ENCODE data around the gene WNT4.

WNT4 gene

DNA sequence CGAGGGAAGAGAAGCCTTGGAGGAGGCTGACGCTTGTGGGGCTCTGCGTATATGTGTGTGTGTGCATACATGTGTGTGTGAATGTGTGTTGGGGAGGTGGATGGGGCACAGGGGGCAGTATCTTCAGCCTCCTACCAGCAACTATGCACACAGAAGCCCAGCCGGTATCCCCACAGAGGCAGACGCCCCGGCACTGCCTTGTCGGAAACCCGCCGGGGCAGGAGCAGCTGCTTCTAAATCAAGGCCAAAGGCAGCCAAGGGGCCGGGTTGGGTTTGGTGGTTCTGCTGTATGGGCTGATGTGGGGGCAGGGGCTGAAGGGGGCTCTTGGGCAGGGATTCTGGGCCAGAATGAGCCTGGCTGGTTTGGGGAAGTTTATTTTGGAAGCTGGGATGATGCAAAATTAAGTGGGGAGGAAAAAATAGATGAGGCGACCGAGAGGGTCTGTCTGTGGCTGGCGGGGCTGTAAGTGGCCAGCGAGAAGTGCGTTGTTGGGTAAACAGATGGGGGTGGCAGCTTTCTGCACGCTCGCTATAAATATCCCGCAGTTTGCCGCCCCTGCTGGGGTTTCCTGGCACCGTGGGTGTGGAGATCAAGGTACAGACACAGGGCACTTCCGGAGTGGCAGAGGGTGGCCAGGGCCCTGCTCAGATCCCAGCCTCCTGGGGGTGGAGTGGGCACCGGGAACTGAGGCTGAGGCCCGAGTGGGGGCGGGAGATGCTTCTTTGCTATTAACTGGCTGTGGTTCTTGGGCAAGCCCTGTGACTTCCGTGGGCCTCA is 11.0 kb upstream of the WNT4 start:
- TF ChIP-seq, protein P1, sequence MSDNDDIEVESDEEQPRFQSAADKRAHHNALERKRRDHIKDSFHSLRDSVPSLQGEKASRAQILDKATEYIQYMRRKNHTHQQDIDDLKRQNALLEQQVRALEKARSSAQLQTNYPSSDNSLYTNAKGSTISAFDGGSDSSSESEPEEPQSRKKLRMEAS (IDR thresholded peaks at IDR 0.05; ENCODE audit: low read depth, low read length), result no peak
- TF ChIP-seq POLR2A (IDR thresholded peaks at IDR 0.05; ENCODE audit: extremely low read depth, insufficient read length) (no peak), MYC (IDR thresholded peaks at IDR 0.05; ENCODE audit: low read depth, low read length) (no peak)
- TF ChIP-seq, protein P2, sequence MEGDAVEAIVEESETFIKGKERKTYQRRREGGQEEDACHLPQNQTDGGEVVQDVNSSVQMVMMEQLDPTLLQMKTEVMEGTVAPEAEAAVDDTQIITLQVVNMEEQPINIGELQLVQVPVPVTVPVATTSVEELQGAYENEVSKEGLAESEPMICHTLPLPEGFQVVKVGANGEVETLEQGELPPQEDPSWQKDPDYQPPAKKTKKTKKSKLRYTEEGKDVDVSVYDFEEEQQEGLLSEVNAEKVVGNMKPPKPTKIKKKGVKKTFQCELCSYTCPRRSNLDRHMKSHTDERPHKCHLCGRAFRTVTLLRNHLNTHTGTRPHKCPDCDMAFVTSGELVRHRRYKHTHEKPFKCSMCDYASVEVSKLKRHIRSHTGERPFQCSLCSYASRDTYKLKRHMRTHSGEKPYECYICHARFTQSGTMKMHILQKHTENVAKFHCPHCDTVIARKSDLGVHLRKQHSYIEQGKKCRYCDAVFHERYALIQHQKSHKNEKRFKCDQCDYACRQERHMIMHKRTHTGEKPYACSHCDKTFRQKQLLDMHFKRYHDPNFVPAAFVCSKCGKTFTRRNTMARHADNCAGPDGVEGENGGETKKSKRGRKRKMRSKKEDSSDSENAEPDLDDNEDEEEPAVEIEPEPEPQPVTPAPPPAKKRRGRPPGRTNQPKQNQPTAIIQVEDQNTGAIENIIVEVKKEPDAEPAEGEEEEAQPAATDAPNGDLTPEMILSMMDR (IDR thresholded peaks at IDR 0.05; ENCODE audit: low read depth, low read length), result no peak
- DNase-seq (ENCODE audit: low read depth), result no peak
- H3K4me3 ChIP-seq (ENCODE audit: low read depth, low read length), result no peak overlapping the region

- DNase-seq (ENCODE audit: low read depth), result no peak
- TF ChIP-seq, protein P1 (IDR thresholded peaks at IDR 0.05; ENCODE audit: low read depth, low read length), result no peak
- TF ChIP-seq, protein P2 (IDR thresholded peaks at IDR 0.05; ENCODE audit: low read depth, low read length), result no peak
- TF ChIP-seq MYC (IDR thresholded peaks at IDR 0.05; ENCODE audit: low read depth, low read length) (no peak), POLR2A (IDR thresholded peaks at IDR 0.05; ENCODE audit: extremely low read depth, insufficient read length) (no peak)
- H3K4me3 ChIP-seq (ENCODE audit: low read depth, low read length), result no peak overlapping the region
These were observed 8.0 kb upstream of the WNT4 start for GRCh38 chr1:22150923-22151322.

GRCh38 chr1:22142315-22143064 is 407 bp downstream of the WNT4 start:
- no peak for DNase-seq (ENCODE audit: low read depth)
- TF ChIP-seq MYC (IDR thresholded peaks at IDR 0.05; ENCODE audit: low read depth, low read length), result no peak
- no peak overlapping the region for H3K4me3 ChIP-seq (ENCODE audit: low read depth, low read length)

DNA sequence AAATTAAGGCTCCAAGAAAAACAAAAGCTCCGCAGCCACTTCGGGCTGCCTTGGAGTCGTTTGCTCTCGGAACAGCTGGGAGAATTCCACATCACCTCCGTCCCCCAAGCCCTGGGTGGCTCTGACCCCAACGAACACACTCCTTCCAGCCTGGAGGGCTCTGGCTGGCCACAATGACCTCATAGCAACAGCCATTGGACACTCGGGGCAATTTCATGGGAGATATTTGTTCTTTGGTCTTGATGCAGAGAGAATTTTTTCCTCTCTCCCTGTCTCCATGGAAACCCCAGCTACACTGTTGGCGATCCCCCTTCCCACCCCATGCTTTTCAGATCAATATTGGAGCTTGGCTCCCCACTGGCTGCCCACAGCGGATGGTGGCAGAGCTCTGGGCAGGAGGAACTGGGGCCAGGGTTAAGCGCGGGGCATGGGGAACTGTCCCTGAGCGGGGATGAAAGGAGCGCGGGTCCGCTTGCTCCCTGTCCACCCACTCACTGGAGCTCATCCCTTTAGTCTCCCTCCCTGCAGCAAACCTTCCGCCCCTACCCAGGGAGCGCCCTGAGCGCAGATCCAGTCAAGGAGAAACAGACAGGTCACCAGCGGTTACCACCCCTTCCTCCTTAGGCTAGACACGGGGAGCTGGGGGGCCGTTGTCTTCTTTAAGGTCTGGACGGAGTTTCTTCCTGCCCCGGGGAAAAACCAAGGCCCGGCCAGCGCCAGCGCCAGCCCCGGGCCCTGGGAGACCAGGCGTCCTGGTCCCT is 1.2 kb downstream of the WNT4 start:
- TF ChIP-seq, protein P1 (IDR thresholded peaks at IDR 0.05; ENCODE audit: low read depth, low read length), result no peak
- no peak for TF ChIP-seq MYC (IDR thresholded peaks at IDR 0.05; ENCODE audit: low read depth, low read length)
- TF ChIP-seq, protein P2 (IDR thresholded peaks at IDR 0.05; ENCODE audit: low read depth, low read length), result no peak
- TF ChIP-seq POLR2A (IDR thresholded peaks at IDR 0.05; ENCODE audit: extremely low read depth, insufficient read length), result no peak
- no peak overlapping the region for H3K4me3 ChIP-seq (ENCODE audit: low read depth, low read length)
- DNase-seq (ENCODE audit: low read depth), result no peak

DNA sequence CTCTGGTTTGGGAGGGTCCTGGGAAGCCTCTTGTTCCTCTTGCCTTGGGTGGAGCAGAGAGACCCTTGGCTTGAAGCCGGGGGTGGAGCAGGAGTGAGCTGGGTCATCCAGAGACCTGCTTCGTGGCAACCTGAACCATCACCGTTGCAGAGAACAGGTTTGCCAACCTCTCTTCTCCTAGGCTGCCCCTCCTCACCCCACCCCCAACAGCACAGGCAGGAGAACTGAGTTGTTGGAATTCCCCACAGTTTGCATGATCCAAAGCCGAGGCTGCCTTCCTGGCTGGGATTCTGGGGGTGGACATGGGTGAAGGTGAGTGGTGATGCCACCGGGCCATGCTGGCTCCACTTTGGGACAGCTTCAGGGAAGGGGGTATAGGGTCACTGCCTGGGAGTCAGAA is 2.2 kb downstream of the WNT4 start:
- TF ChIP-seq, protein P1 (IDR thresholded peaks at IDR 0.05; ENCODE audit: low read depth, low read length), result no peak
- TF ChIP-seq, protein P2 (IDR thresholded peaks at IDR 0.05; ENCODE audit: low read depth, low read length), result no peak
- TF ChIP-seq MYC (IDR thresholded peaks at IDR 0.05; ENCODE audit: low read depth, low read length) (no peak), POLR2A (IDR thresholded peaks at IDR 0.05; ENCODE audit: extremely low read depth, insufficient read length) (no peak)
- no peak overlapping the region for H3K4me3 ChIP-seq (ENCODE audit: low read depth, low read length)
- DNase-seq (ENCODE audit: low read depth), result no peak

DNA sequence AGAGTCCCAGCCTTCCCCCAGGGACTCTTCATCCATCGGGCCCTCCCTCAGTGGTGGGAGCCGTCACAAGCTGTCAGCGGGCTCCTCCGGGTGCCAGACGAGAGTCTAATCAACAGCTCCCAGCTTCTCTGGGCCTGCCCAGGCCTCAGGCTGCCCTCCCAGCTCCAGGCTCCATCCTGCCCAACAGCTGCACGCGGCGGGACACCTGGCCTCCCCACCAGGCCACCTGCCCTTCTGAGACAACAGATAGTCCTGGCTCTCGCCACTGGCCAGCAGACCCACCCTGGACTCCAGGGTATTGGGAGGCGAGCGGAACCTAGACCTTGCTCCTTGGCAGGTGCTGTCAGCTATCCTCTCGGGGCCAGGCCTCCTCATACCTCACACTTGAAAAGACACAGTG is 3.1 kb downstream of the WNT4 start:
- H3K4me3 ChIP-seq (ENCODE audit: low read depth, low read length), result no peak overlapping the region
- DNase-seq (ENCODE audit: low read depth), result no peak
- TF ChIP-seq MYC (IDR thresholded peaks at IDR 0.05; ENCODE audit: low read depth, low read length) (no peak), POLR2A (IDR thresholded peaks at IDR 0.05; ENCODE audit: extremely low read depth, insufficient read length) (no peak)
- TF ChIP-seq, protein P2 (IDR thresholded peaks at IDR 0.05; ENCODE audit: low read depth, low read length), result no peak
- TF ChIP-seq, protein P1 (IDR thresholded peaks at IDR 0.05; ENCODE audit: low read depth, low read length), result no peak

All from NB4 (cell line).